A673 (cell line): Measurements from ENCODE around the gene NFATC1.

Source experiments
- CTCF ChIP-seq: fragments of 300-800, 200-600 bp; sonication (generic); conservative IDR thresholded peaks from 2 replicates; pipeline ENCODE4 v1.5.1; 2017; ENCODE audit warnings: low read depth, mild to moderate bottlenecking, antibody characterized with exemption, low read length, moderate library complexity, mixed read lengths
- EZH2 ChIP-seq: fragments of 200-600 bp; sonication (generic); IDR thresholded peaks from 2 replicates; pipeline ENCODE4 v1.6.1; 2017; ENCODE audit warnings: borderline replicate concordance, low read depth, mild to moderate bottlenecking, mixed read lengths, antibody characterized with exemption, low read length; ENCODE audit not compliant: poor library complexity, severe bottlenecking

DNA sequence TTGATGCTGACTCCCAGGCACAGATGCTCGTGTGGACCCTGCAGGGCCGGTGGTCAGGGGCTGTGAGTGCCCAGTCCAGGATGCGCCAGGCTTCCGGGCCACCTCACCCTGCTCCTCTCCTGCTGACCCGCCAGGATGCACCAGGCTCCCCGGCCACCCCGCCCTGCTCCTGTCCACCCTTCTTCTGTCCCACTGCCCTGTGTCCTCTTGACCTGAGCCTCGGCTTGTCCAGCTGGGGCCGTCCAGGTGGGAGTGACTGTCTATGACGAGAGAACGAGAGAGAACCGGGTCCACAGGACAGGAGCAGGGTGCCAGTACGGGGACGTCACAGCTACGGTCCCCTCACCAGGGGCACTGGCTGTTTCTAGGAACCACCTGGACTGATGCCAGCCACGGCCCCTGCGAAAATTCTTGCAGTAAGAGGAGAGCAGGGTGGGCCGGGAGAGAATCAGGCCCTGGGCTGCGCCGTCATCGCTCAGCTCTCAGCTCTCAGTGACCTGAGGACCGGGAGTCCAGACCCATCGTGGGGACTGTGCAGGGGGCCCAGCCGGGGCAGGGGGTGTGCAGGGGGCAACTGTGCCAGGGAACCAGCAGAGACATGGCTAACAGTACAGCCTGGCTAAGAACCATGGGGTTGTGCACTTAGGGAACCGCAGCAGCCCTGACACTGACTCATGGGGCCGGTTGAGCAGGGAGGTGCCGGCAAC, 12.9 kb upstream of the NFATC1 start:
- TF ChIP-seq CTCF (no peak), EZH2 (no peak)
